Measurements from ENCODE around the gene PANK1. TPM values are rescaled to one million over a fixed set of nuclear protein-coding genes. Genes with fewer than 3 reads are reported as not detected.

PANK1 gene
- total RNA-seq, 1 experiment from 2014 or later = 24.9 TPM

DNA sequence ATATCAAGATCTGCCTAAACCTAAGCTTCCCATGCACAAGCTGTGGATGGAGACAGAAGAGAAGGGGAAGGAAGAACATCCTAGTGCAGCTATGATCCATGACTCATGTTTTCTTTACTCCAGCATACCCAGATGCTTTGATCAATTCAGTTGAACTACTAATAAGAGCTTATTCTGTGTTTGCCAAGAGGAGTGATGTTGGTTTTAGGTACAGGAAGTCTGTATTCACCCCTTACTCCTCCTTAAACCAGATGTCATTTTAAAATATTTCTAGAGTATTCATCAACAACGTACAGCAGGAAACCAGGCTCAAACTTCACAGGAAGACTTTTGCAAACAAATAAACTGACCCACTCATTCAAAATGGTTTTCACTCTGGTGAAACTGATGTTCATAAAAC is 29.2 kb downstream of the PANK1 start:
- Mint-ChIP-seq H3K27me3 (ENCODE audit: low read depth) (peaks cover 6% of the 10 kb centered on the region; the same call in 1 of the 2 replicates), H3K4me1 (peaks cover 36% of the 10 kb centered on the region), H3K9me3 (peaks cover 34% of the 10 kb centered on the region), H3K27ac (no peak overlapping the region; the same call in 1 of the 2 replicates), H3K36me3 (peaks cover 45% of the 10 kb centered on the region), H3K4me3 (no peak overlapping the region)
- ATAC-seq (no peak), DNase-seq (ENCODE audit: low spot score) (no peak)
- TF ChIP-seq MLX (CRISPR knock-in tag; IDR thresholded peaks at IDR 0.05) = no peak
- TF ChIP-seq ESRRA (CRISPR knock-in tag; IDR thresholded peaks at IDR 0.05; ENCODE audit: borderline replicate concordance) = no peak
- TF ChIP-seq, protein P1, sequence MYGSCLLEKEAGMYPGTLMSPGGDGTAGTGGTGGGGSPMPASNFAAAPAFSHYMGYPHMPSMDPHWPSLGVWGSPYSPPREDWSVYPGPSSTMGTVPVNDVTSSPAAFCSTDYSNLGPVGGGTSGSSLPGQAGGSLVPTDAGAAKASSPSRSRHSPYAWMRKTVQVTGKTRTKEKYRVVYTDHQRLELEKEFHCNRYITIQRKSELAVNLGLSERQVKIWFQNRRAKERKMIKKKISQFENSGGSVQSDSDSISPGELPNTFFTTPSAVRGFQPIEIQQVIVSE (CRISPR knock-in tag; IDR thresholded peaks at IDR 0.05; ENCODE audit: borderline replicate concordance) = no peak
- POLR2A ChIA-PET = no interaction called here
- CTCF ChIA-PET = no interaction called here

DNA sequence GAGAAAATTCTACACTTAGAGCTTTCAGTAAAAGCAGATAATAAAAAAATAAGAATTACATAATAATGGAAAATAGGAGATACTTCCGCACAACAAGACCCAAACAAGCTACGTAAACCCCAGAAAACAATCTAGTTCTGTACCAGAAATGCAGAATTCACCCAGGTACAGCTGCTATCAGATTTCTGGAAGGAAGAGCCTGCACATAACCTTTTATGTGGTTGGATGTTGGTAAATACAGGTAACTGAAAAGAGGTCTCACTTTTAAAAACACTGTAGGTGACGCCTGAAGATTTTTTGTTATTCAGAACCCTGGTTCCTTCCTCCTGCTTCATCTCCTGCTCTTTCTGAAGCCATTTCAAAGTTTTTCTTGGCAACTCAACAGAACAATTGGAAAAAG is 29.9 kb downstream of the PANK1 start:
- CTCF ChIA-PET = no interaction called here
- no peak overlapping the region for H3K27ac Mint-ChIP-seq
- peaks cover 27% of the 10 kb centered on the region for H3K9me3 Mint-ChIP-seq
- peaks cover 3% of the 10 kb centered on the region; the same call in 1 of the 2 replicates for H3K27me3 Mint-ChIP-seq (ENCODE audit: low read depth)
- no peak for TF ChIP-seq TEAD1 (CRISPR knock-in tag; IDR thresholded peaks at IDR 0.05)
- no peak for TF ChIP-seq ATF6 (CRISPR knock-in tag; IDR thresholded peaks at IDR 0.05)
- peaks cover 45% of the 10 kb centered on the region for H3K36me3 Mint-ChIP-seq
- peaks cover 36% of the 10 kb centered on the region for H3K4me1 Mint-ChIP-seq
- DNase-seq (ENCODE audit: low spot score) (no peak), ATAC-seq (no peak)
- no peak overlapping the region for H3K4me3 Mint-ChIP-seq
- POLR2A ChIA-PET = no interaction called here

- Mint-ChIP-seq H3K27me3 (ENCODE audit: low read depth) (no peaks in the 10 kb centered on the region), H3K9me3 (peaks cover 12% of the 10 kb centered on the region), H3K4me3 (no peak overlapping the region), H3K36me3 (peaks cover 45% of the 10 kb centered on the region), H3K4me1 (peaks cover 36% of the 10 kb centered on the region), H3K27ac (peak overlapping the region; percentile 82)
- CTCF ChIA-PET = no interaction called here
- DNase-seq (ENCODE audit: low spot score) (no peak), ATAC-seq (peak; percentile 30; the same call in 1 of the 2 replicates)
- TF ChIP-seq, protein P2, sequence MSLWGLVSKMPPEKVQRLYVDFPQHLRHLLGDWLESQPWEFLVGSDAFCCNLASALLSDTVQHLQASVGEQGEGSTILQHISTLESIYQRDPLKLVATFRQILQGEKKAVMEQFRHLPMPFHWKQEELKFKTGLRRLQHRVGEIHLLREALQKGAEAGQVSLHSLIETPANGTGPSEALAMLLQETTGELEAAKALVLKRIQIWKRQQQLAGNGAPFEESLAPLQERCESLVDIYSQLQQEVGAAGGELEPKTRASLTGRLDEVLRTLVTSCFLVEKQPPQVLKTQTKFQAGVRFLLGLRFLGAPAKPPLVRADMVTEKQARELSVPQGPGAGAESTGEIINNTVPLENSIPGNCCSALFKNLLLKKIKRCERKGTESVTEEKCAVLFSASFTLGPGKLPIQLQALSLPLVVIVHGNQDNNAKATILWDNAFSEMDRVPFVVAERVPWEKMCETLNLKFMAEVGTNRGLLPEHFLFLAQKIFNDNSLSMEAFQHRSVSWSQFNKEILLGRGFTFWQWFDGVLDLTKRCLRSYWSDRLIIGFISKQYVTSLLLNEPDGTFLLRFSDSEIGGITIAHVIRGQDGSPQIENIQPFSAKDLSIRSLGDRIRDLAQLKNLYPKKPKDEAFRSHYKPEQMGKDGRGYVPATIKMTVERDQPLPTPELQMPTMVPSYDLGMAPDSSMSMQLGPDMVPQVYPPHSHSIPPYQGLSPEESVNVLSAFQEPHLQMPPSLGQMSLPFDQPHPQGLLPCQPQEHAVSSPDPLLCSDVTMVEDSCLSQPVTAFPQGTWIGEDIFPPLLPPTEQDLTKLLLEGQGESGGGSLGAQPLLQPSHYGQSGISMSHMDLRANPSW (CRISPR knock-in tag; conservative IDR thresholded peaks at IDR 0.05; ENCODE audit: low read depth) = no peak
- TF ChIP-seq SP1 (CRISPR knock-in tag; conservative IDR thresholded peaks at IDR 0.05) (no peak), CREM (CRISPR knock-in tag; IDR thresholded peaks at IDR 0.05) (no peak), PRRX2 (CRISPR knock-in tag; IDR thresholded peaks at IDR 0.05) (no peak), USF1 (CRISPR knock-in tag; IDR thresholded peaks at IDR 0.05) (no peak), ZNF219 (CRISPR knock-in tag; IDR thresholded peaks at IDR 0.05; ENCODE audit: borderline replicate concordance) (no peak), NR1H2 (CRISPR knock-in tag; IDR thresholded peaks at IDR 0.05) (no peak), SMAD4 (CRISPR knock-in tag; IDR thresholded peaks at IDR 0.05) (no peak), FOXK1 (CRISPR knock-in tag; IDR thresholded peaks at IDR 0.05) (no peak)
- TF ChIP-seq, protein P3, sequence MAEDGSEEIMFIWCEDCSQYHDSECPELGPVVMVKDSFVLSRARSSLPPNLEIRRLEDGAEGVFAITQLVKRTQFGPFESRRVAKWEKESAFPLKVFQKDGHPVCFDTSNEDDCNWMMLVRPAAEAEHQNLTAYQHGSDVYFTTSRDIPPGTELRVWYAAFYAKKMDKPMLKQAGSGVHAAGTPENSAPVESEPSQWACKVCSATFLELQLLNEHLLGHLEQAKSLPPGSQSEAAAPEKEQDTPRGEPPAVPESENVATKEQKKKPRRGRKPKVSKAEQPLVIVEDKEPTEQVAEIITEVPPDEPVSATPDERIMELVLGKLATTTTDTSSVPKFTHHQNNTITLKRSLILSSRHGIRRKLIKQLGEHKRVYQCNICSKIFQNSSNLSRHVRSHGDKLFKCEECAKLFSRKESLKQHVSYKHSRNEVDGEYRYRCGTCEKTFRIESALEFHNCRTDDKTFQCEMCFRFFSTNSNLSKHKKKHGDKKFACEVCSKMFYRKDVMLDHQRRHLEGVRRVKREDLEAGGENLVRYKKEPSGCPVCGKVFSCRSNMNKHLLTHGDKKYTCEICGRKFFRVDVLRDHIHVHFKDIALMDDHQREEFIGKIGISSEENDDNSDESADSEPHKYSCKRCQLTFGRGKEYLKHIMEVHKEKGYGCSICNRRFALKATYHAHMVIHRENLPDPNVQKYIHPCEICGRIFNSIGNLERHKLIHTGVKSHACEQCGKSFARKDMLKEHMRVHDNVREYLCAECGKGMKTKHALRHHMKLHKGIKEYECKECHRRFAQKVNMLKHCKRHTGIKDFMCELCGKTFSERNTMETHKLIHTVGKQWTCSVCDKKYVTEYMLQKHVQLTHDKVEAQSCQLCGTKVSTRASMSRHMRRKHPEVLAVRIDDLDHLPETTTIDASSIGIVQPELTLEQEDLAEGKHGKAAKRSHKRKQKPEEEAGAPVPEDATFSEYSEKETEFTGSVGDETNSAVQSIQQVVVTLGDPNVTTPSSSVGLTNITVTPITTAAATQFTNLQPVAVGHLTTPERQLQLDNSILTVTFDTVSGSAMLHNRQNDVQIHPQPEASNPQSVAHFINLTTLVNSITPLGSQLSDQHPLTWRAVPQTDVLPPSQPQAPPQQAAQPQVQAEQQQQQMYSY (CRISPR knock-in tag; IDR thresholded peaks at IDR 0.05) = no peak
- POLR2A ChIA-PET = no interaction called here
Measured at GRCh38 chr10:89613582-89613981, 31.5 kb downstream of the PANK1 start.
